ENCODE data around the gene SUSD4. TPM values are rescaled to one million over a fixed set of nuclear protein-coding genes. Genes with fewer than 3 reads are reported as not detected.

SUSD4 gene
- total RNA-seq, 4 donors from 2014 or later = 0.73 to 8.4 TPM; not detected in 2

- H3K9me3 ChIP-seq = no peaks in the 10 kb centered on the region
- no peaks in the 10 kb centered on the region for H3K27me3 ChIP-seq
- H3K4me1 ChIP-seq = no peaks in the 10 kb centered on the region
- intact Hi-C loops (cut with DNase I; ENCODE audit: low total_unique reads) = no loop called here
- no peak for TF ChIP-seq CTCF (IDR thresholded peaks at IDR 0.05)
- no peak for TF ChIP-seq POLR2A (IDR thresholded peaks at IDR 0.05)
- H3K36me3 ChIP-seq = no peaks in the 10 kb centered on the region
- no peak for DNase-seq
- H3K4me3 ChIP-seq = no peak overlapping the region
- no peak overlapping the region for H3K27ac ChIP-seq
These were observed 183.2 kb downstream of the SUSD4 start for GRCh38 chr1:223180731-223181321.

DNA sequence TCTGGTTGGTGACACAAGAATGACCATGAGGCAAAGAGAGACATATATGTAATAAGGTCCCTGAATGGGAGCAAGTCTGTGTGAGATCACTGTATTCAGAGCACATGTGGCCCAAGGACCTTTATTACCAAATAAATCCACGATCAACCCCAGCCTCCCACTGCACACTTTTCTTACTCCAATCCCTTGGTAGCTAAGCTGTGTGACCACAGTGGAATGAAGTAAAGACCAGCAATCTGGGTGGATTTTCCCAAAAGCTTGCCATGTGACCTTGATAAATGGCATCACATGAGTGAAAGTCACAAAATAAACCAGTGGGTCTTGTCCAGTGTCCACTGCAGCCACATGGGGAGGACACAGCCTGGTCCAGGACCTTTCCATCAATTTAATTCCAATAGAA lies 184.2 kb downstream of the SUSD4 start:
- Histone ChIP-seq H3K36me3 (no peaks in the 10 kb centered on the region), H3K27ac (no peak overlapping the region)
- intact Hi-C loops (cut with DNase I; ENCODE audit: low total_unique reads) = no loop called here

DNA sequence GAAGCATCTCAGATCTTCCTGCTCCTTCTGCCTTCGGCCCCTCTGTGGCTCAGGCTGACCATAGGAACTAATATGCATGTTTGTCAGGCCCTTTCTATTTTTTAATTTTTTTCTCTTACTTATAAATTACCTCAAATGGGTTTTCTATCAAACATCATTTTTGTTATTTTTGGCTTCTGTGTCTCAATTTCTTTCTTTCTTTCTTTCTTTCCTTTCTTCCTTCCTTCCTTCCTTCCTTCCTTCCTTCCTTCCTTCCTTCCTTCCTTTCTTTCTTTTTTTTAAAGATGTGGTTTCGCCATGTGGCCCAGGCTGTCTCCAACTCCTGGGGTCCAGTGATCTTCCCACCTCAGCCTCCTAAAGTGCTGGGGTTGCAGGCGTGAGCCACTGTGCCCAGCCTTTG lies 184.7 kb downstream of the SUSD4 start:
- H3K4me3 ChIP-seq = no peak overlapping the region
- no peak for DNase-seq
- TF ChIP-seq CTCF (IDR thresholded peaks at IDR 0.05) = no peak
- no peak for TF ChIP-seq POLR2A (IDR thresholded peaks at IDR 0.05)
- no peaks in the 10 kb centered on the region for H3K27me3 ChIP-seq
- H3K4me1 ChIP-seq = no peaks in the 10 kb centered on the region
- no peak overlapping the region for H3K27ac ChIP-seq
- H3K36me3 ChIP-seq = no peaks in the 10 kb centered on the region
- intact Hi-C loops (cut with DNase I; ENCODE audit: low total_unique reads) = no loop called here
- H3K9me3 ChIP-seq = no peaks in the 10 kb centered on the region

More for the DNA sequence above, 184.2 kb downstream of the SUSD4 start:
- Histone ChIP-seq H3K9me3 (no peaks in the 10 kb centered on the region), H3K27me3 (no peaks in the 10 kb centered on the region), H3K4me3 (no peak overlapping the region), H3K4me1 (no peaks in the 10 kb centered on the region)
- no peak for TF ChIP-seq POLR2A (IDR thresholded peaks at IDR 0.05)
- no peak for TF ChIP-seq CTCF (IDR thresholded peaks at IDR 0.05)
- DNase-seq = no peak

DNA sequence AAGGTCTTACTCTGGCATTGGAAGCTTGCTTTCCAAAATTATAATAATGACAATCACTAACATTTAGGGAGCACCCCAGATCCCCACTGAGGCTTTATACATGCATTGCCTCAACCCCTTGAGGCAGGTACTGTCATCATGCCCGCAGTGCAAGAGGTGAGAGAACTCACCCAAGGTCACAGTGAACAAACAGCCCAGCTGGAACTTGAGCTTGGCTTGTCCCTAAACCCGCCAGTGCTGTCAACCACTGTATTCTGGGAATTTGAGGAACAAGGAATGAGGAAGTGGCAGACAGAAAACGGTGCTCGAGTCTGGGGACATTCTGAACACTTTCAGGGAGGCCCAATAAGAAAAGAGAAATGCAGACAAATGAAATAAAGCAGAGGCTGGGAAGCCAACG lies 186.3 kb downstream of the SUSD4 start:
- intact Hi-C loops (cut with DNase I; ENCODE audit: low total_unique reads) = no loop called here
- no peaks in the 10 kb centered on the region for H3K27me3 ChIP-seq
- TF ChIP-seq POLR2A (IDR thresholded peaks at IDR 0.05) (no peak), CTCF (IDR thresholded peaks at IDR 0.05) (no peak)
- no peaks in the 10 kb centered on the region for H3K36me3 ChIP-seq
- no peaks in the 10 kb centered on the region for H3K4me1 ChIP-seq
- H3K9me3 ChIP-seq = no peaks in the 10 kb centered on the region
- H3K27ac ChIP-seq = no peak overlapping the region
- no peak overlapping the region for H3K4me3 ChIP-seq
- no peak for DNase-seq

DNA sequence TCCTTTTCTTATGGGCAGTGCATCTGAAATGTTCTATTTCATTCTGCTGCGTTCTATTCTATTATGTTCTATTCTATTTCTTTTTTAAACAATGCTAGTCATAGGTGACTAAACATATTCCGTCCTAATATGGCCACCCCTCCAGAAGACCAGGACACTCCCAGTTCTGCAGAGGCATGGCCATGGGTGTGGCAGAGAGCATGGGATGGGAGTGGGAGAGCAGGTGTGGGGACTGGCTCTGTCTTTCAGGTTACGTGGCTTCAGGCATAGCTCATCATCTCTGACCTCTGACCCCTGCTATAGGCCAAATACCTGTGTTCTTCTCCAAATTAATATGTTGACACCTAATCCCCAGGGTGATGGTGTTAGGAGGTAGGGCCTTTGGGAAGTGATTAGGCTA lies 187.5 kb downstream of the SUSD4 start:
- intact Hi-C loops (cut with DNase I; ENCODE audit: low total_unique reads) = no loop called here
- Histone ChIP-seq H3K27me3 (no peaks in the 10 kb centered on the region), H3K9me3 (no peaks in the 10 kb centered on the region), H3K27ac (no peak overlapping the region), H3K4me3 (no peak overlapping the region), H3K36me3 (no peaks in the 10 kb centered on the region), H3K4me1 (no peaks in the 10 kb centered on the region)
- no peak for DNase-seq
- TF ChIP-seq CTCF (IDR thresholded peaks at IDR 0.05) (no peak), POLR2A (IDR thresholded peaks at IDR 0.05) (no peak)

Data from uterus (tissue), 4 donors.